Pancreas (tissue), 10 donors: Measurements from ENCODE around the gene TP53I13. TPM values are rescaled to one million over a fixed set of nuclear protein-coding genes. Genes with fewer than 3 reads are reported as not detected.

Experiments
- ATAC-seq, 4 donors: fragments of 200-7000 bp; cut with Tn5 transposase; one replicate each; pipeline versions ENCODE4 v1.8.0 to v1.9.1; 2020; ENCODE audit warnings: mild to moderate bottlenecking in 4 of 4, moderate library complexity in 4 of 4
- DNase-seq, 6 donors: peaks; one replicate each; pipeline ENCODE4 v3.0.0-alpha.2; 2020
- FAIRE-seq: peaks from 2 replicates; lab custom pipeline; 2012; peaks lifted over from hg19 to GRCh38; lab: Jason Lieb, UNC
- H3K27ac ChIP-seq, 4 donors: fragments of 200-600 bp; sonication (generic); 1 replicate in 3 of 4; 2 replicates in 1 of 4; pipeline versions ENCODE4 v1.5.0 to v1.8.0; 2020
- H3K27me3 ChIP-seq, 4 donors: fragments of 200-600 bp; one replicate each; pipeline ENCODE4 v1.8.0; 2021
- H3K36me3 ChIP-seq, 3 donors: fragments of 200-600 bp; sonication (generic) in 1 of 3; one replicate each; pipeline versions ENCODE4 v1.5.0 to v1.8.0; 2020 to 2021
- H3K4me1 ChIP-seq, 3 donors: fragments of 200-600 bp; one replicate each; pipeline ENCODE4 v1.8.0; 2021
- H3K4me3 ChIP-seq, 4 donors: fragments of 200-600 bp; sonication (generic) in 2 of 4; one replicate each; pipeline versions ENCODE4 v1.5.0 to v1.8.0; 2020 to 2021
- H3K9me3 ChIP-seq, 4 donors: fragments of 200-600 bp; one replicate each; pipeline ENCODE4 v1.8.0; 2021
- WGBS, 2 donors: extraction: QIAGEN DNeasy Blood & Tissue Kit; methylation state at CpG; one replicate each; pipeline ENCODE4 v1.1.7; 2013; 5-methylcytosine and 5-hydroxymethylcytosine counted together
- intact Hi-C, 3 donors: fragments of 100-400 bp; cut with DNase I; formaldehyde crosslinking; loops; one replicate each; pipeline versions ENCODE4 v1.11.1 to v1.14.2; 2022
- polyA plus RNA-seq, 2 donors: library from polyadenylated mRNA; stranded (reverse); fragments of 200-250 nt; gene quantifications; one replicate each; pipeline ENCODE4 v1.2.3, GENCODE V29; 2013
- total RNA-seq, 6 donors: library from RNA; stranded (reverse); fragmentation: NEBNext Ultra II Directional in 4 of 6; extraction: Animal tissue kit (Norgen Biotek cat#: 25700) in 4 of 6; gene quantifications; one replicate each; pipeline versions ENCODE4 v1.2.1 to v1.2.4, GENCODE V29; 2021 to 2023
- TF ChIP-seq, protein P1 (sequence below), 4 donors: fragments of 200-600 bp; sonication (generic) in 3 of 4; IDR thresholded peaks; one replicate each; pipeline versions ENCODE4 v1.5.0 to v1.8.0; 2021; ENCODE audit warnings: antibody characterized with exemption in 4 of 4
- donor health status: healthy with polysubstance abuse.
- donor health status: DM: no; HTN: no; CAD: no; lungs with moderate emphysema.
- donor health status: DM: no; HTN: no; CAD: no.
- donor health status: control.
- donor health status: control.
- donor health status: Bipolar disorder and iron deficiency.
- donor health status: DM: yes; HTN: yes; CAD: no.
- donor health status: DM: no; HTN: no; CAD: no.
- donor health status: DM: no; HTN: no; CAD: no.
- donor health status: DM: yes; HTN: yes; CAD: no.

The TP53I13 gene
- total and polyA plus RNA-seq, 8 donors = 16.5 to 176 (median 23.5) TPM

DNA sequence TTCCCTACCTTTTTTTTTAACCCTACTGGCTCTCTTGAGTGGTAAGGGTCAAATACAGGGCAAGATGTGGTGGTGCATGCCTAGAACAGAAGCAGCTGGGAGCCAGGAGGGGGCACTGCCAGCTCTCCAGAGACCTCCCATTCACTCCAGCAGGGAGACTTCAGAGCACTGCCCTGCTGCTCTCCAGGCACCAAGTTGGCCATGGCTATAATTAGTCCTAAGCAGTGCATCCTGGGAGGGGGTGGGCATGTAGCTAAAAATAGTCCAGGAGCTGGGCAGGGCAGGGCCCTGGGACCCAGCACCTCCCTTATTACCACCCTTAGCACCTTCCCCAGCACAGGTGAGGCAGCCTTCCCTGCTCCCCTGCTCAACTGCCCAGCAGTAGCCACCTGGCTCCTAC, 50.8 kb downstream of the TP53I13 start:
- Histone ChIP-seq H3K9me3 (no peaks in the 10 kb centered on the region), H3K27ac (no peak overlapping the region), H3K27me3 (no peaks in the 10 kb centered on the region), H3K4me1 (peaks cover 12 to 21% (median 16%) of the 10 kb centered on the region in 3 donors), H3K4me3 (no peak overlapping the region), H3K36me3 (no peaks in the 10 kb centered on the region)
- ATAC-seq (no peak), DNase-seq (peak in 1 of 6 donors; percentile 25), FAIRE-seq (no peak)
- TF ChIP-seq, protein P1, sequence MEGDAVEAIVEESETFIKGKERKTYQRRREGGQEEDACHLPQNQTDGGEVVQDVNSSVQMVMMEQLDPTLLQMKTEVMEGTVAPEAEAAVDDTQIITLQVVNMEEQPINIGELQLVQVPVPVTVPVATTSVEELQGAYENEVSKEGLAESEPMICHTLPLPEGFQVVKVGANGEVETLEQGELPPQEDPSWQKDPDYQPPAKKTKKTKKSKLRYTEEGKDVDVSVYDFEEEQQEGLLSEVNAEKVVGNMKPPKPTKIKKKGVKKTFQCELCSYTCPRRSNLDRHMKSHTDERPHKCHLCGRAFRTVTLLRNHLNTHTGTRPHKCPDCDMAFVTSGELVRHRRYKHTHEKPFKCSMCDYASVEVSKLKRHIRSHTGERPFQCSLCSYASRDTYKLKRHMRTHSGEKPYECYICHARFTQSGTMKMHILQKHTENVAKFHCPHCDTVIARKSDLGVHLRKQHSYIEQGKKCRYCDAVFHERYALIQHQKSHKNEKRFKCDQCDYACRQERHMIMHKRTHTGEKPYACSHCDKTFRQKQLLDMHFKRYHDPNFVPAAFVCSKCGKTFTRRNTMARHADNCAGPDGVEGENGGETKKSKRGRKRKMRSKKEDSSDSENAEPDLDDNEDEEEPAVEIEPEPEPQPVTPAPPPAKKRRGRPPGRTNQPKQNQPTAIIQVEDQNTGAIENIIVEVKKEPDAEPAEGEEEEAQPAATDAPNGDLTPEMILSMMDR (IDR thresholded peaks at IDR 0.05) = no peak
- intact Hi-C loops = no loop called here

DNA sequence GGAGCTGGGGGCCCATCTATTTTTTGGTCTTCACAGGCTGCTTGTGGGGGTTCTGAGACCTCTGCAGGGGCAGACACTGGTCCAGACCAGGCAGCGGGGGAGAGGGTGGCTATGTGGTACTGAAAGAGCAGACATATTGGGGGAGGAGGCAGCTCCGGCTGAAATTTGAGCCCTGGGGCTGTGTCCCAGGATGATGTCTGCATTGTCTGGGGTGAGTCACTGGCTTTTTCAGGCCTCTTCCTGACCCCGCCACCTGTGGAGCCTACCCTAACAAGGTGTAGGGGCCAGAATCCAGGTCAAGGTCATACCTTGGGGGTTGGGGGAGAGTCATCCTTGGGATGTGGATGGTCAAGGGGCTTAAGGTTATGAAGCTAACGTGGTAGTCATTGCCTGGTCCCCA, 51.8 kb downstream of the TP53I13 start:
- Histone ChIP-seq H3K9me3 (no peaks in the 10 kb centered on the region), H3K4me1 (peaks cover 12 to 21% (median 16%) of the 10 kb centered on the region in 3 donors), H3K27me3 (no peaks in the 10 kb centered on the region), H3K27ac (no peak overlapping the region), H3K4me3 (no peak overlapping the region), H3K36me3 (no peaks in the 10 kb centered on the region)
- 92 to 93% methylated on average over 4 of the region's 4 CpGs for WGBS, 2 donors
- DNase-seq = peak in 1 of 6 donors; percentile 45
- TF ChIP-seq, protein P1 (IDR thresholded peaks at IDR 0.05) = no peak
- intact Hi-C loops = no loop called here
- no peak for ATAC-seq
- FAIRE-seq = no peak

DNA sequence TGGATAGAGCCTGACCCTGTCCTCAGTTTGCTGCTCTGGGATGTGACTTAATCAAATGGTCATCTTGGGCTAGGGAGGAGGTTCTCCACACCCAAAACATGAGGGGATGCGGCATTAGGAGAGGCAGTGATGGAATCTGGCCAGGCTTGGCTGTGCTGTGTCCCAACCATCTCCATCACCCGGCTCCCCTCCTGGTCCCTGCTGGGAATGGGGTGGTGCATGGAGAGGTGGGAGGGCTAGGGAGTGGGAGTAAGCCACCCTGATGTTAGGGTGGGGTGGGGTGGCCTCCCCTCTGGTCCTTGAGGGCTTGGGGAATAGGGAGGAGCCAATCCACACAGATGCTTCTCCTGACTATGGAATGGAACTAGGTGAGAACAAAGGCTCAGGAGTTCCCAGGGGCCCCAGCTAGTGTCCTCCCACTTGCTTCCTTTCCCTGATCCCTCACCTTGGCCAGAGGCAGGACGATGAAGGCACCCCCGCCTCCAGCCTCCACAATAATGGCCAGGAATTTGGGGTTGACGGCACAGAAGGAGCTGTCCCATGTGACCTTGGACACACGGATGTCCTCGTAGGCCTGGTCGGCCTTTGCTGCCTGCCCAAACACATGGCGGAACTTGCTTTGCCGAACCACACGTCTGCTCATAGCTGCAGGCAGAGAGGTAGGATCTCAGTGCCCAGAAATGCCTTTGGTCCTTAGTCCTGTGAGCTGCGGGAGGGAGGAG, 52.4 kb downstream of the TP53I13 start:
- intact Hi-C loops = no loop called here
- peaks cover 9 to 21% (median 16%) of the 10 kb centered on the region in 3 donors for H3K4me1 ChIP-seq
- H3K36me3 ChIP-seq = no peaks in the 10 kb centered on the region
- no peak overlapping the region for H3K27ac ChIP-seq
- H3K9me3 ChIP-seq = no peaks in the 10 kb centered on the region
- ATAC-seq = no peak
- H3K4me3 ChIP-seq = no peak overlapping the region
- DNase-seq = peak in 1 of 6 donors; percentile 26
- WGBS, 2 donors = 88 to 96% methylated on average over 12 of the region's 12 CpGs
- no peak for FAIRE-seq
- TF ChIP-seq, protein P1 (IDR thresholded peaks at IDR 0.05) = no peak
- no peaks in the 10 kb centered on the region for H3K27me3 ChIP-seq

DNA sequence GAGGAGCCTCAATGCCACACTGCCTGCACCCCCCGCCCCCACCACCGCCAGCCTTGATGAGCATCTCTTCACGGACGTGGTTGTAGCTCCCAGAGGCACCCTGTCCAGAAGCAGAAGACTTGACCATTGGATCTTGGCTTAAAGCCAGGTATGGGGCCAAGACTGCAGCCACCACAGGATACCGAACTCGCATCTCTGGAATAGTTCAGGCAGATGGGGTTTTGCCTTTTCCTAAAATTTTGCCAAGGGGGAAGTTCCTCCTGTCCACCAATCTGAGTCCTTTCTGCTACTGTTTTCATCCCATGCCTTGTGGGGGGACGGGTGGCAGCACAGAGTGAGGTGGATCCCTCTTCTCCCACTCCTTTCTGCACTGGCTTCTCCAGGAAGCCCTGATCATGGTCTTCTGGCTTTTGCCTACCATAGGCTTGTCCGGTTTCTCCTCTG, 53.3 kb downstream of the TP53I13 start:
- H3K4me1 ChIP-seq = peaks cover 1 to 20% (median 8%) of the 10 kb centered on the region in 3 donors
- 87 to 88% methylated on average over 8 of the region's 8 CpGs for WGBS, 2 donors
- DNase-seq (peak in 1 of 6 donors; percentile 14), ATAC-seq (no peak), FAIRE-seq (no peak)
- H3K4me3 ChIP-seq = no peak overlapping the region
- intact Hi-C loops = no loop called here
- no peak overlapping the region for H3K27ac ChIP-seq
- H3K27me3 ChIP-seq = no peaks in the 10 kb centered on the region
- TF ChIP-seq, protein P1 (IDR thresholded peaks at IDR 0.05) = no peak
- no peaks in the 10 kb centered on the region for H3K9me3 ChIP-seq
- H3K36me3 ChIP-seq = no peaks in the 10 kb centered on the region

Other genes with a start within 250 kb of the TP53I13 start
- gene TAOK1, start 178.3 kb upstream of the TP53I13 start, total RNA-seq = 10 to 100 TPM; 15.6 to 31.8 (median 18.5) TPM
- 1 to 10 TPM; 5.4 to 6.6 TPM for gene TAOK1, start 178.3 kb upstream of the TP53I13 start, polyA plus RNA-seq
- 1 to 10 TPM; 4.6 to 9.6 (median 6.5) TPM for gene ABHD15, start 1.7 kb upstream of the TP53I13 start, total RNA-seq
- gene ABHD15, start 1.7 kb upstream of the TP53I13 start, polyA plus RNA-seq = 10 to 100 TPM in 1 of 2 donors, 1 to 10 TPM in 1; 3.9 to 10.6 TPM
- gene GIT1, start 20.9 kb downstream of the TP53I13 start, total RNA-seq = 10 to 100 TPM; 15.1 to 24.1 (median 18.0) TPM
- 10 to 100 TPM; 26.4 to 27.6 TPM for gene GIT1, start 20.9 kb downstream of the TP53I13 start, polyA plus RNA-seq
- gene ANKRD13B, start 24.4 kb downstream of the TP53I13 start, total RNA-seq = 1 to 10 TPM; 1.0 to 5.8 (median 2.8) TPM
- gene ANKRD13B, start 24.4 kb downstream of the TP53I13 start, polyA plus RNA-seq = 1 to 10 TPM; 5.0 to 5.8 TPM
- 1 to 10 TPM in 1 of 6 donors, under 1 TPM in 5; 0.20 to 1.9 (median 0.53) TPM for gene CORO6, start 54.2 kb downstream of the TP53I13 start, total RNA-seq
- 1 to 10 TPM; 3.7 to 4.4 TPM for gene CORO6, start 54.2 kb downstream of the TP53I13 start, polyA plus RNA-seq